Measurements from ENCODE around the gene CCDC68. TPM values are rescaled to one million over a fixed set of nuclear protein-coding genes. Genes with fewer than 3 reads are reported as not detected.
"Not testable (repeated sequence)": the region's sequence is repeated elsewhere in the genome, so short reads cannot be mapped to it uniquely, and the experiment has no call there.

The CCDC68 gene
- total RNA-seq, 2 donors from 2014 or later, result not detected

DNA sequence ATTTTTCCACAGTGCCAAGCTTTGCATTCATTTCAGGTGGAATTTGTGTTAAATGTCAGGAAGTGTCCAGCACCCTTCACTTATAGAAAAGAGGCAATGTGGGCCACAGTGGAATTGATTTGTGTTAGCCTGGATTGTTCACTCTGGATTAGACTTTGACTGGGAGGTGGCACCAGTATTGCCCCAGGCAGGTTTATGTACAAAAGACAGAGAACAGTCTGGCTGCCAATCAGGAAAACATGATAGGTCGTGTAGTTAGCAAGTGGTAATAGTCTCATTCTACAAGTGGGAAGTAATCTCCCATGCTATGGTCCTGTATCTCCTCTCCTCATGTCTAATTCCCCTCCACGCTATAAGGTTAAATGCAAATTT is 85.4 kb downstream of the CCDC68 start:
- Mint-ChIP-seq H3K4me1 (ENCODE audit: low read depth) (no peaks in the 10 kb centered on the region), H3K9me3 (no peaks in the 10 kb centered on the region), H3K4me3 (no peak overlapping the region)

DNA sequence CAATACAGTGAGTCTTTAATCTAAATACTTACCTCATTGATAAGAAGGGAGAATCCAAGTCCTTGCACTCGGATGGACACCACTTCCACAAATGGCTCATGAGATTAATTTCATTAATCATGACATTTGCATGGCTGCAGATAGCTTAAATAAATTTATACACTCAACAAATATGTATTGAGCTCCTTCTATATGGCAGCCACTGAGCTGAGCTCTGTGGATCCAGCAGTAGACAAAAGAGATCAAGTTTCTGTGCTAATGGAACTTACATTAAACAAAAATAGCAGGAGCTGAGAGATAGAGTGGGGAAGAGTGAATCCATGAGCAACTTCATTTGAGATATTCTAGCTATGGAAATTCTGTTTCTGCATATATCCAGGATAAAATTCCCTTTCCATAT is 86.6 kb downstream of the CCDC68 start:
- no peak for DNase-seq
- no peaks in the 10 kb centered on the region for H3K27me3 Mint-ChIP-seq (ENCODE audit: low read depth)

More for the DNA sequence above, 85.4 kb downstream of the CCDC68 start:
- no peaks in the 10 kb centered on the region for H3K27me3 Mint-ChIP-seq (ENCODE audit: low read depth)
- no peak for DNase-seq
- ATAC-seq (replicated peaks in 1 of 2), result no peak
- no peaks in the 10 kb centered on the region for H3K36me3 Mint-ChIP-seq (ENCODE audit: insufficient read depth in 2 of 2)
- no peak overlapping the region for H3K27ac Mint-ChIP-seq

DNA sequence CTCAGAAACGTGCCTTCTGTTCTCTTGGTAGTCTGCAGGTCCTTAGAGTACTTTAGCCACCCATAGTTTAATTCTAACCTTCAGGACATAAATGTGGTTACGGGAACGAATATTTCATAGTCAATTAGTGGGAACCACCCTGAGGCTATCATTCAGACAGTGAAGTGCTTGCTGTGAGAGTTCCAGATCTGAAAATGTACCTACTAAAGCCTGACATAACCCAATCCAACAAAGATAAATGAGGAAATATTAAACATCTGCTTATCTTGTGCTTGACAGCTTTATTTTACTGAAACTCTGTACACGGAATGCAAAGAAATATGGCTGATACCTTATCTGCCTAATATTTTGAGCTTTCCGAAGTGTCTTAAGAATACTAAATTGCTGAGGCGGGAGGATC is 88.0 kb downstream of the CCDC68 start:
- no peak for DNase-seq
- Mint-ChIP-seq H3K27ac (no peak overlapping the region), H3K4me1 (ENCODE audit: low read depth) (no peaks in the 10 kb centered on the region), H3K4me3 (no peak overlapping the region), H3K27me3 (ENCODE audit: low read depth) (no peaks in the 10 kb centered on the region), H3K9me3 (no peaks in the 10 kb centered on the region), H3K36me3 (ENCODE audit: insufficient read depth in 2 of 2) (peaks cover 0 to 1% of the 10 kb centered on the region in 2 donors)
- no peak for ATAC-seq (replicated peaks in 1 of 2)

More for the DNA sequence above, 86.6 kb downstream of the CCDC68 start:
- H3K36me3 Mint-ChIP-seq (ENCODE audit: insufficient read depth in 2 of 2), result peaks cover 0 to 1% of the 10 kb centered on the region in 2 donors
- H3K9me3 Mint-ChIP-seq, result no peaks in the 10 kb centered on the region
- no peaks in the 10 kb centered on the region for H3K4me1 Mint-ChIP-seq (ENCODE audit: low read depth)
- no peak overlapping the region for H3K27ac Mint-ChIP-seq
- H3K4me3 Mint-ChIP-seq, result no peak overlapping the region
- ATAC-seq (replicated peaks in 1 of 2), result no peak

DNA sequence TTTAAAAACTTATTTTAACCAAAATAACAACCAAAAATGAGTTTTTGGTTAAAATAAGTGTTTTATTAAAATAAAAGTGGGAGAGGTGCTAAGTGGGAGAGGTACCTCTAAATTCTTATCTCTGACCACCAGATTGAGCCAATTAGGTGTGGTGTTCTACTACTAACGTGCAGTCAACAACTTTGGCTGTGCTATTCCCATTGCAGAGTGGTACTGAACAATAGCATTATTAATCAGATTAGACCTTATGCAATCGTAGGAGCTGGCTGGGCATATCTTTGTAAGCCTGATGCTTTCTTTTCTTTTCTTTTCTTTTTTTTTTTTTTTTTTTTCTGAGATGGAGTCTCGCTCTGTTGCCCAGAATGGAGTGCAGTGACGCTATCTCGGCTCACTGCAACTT is 92.1 kb downstream of the CCDC68 start:
- no peak overlapping the region for H3K4me3 Mint-ChIP-seq
- no peak for ATAC-seq (replicated peaks in 1 of 2)
- DNase-seq, result no peak
- H3K9me3 Mint-ChIP-seq, result no peaks in the 10 kb centered on the region
- no peaks in the 10 kb centered on the region for H3K27me3 Mint-ChIP-seq (ENCODE audit: low read depth)
- H3K36me3 Mint-ChIP-seq (ENCODE audit: insufficient read depth in 2 of 2), result peaks cover 0 to 1% of the 10 kb centered on the region in 2 donors
- no peak overlapping the region for H3K27ac Mint-ChIP-seq
- H3K4me1 Mint-ChIP-seq (ENCODE audit: low read depth), result no peaks in the 10 kb centered on the region

DNA sequence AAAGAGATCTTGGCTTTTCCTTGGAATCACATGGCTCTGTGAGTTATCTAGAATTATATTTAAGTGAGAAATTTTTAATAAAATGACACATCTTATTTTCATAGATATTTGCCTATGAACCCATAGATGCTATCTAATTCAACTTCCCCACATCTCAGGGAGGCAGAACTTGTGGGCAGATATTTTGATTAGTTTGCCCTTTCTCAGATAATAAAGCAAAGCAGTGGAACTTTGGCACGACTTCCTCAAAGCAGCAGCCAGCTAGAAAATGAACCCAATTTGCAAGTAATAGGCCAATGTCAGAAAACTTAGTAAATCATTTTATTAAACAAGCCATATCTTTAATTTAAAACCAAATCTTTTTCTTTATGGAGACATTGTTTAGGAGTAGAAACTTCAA is 98.3 kb downstream of the CCDC68 start:
- ATAC-seq (replicated peaks in 1 of 2) (no peak), DNase-seq (no peak)
- Mint-ChIP-seq H3K9me3 (no peaks in the 10 kb centered on the region), H3K27ac (no peak overlapping the region), H3K27me3 (ENCODE audit: low read depth) (no peaks in the 10 kb centered on the region), H3K36me3 (ENCODE audit: insufficient read depth in 2 of 2) (no peaks in the 10 kb centered on the region), H3K4me3 (no peak overlapping the region), H3K4me1 (ENCODE audit: low read depth) (no peaks in the 10 kb centered on the region)

DNA sequence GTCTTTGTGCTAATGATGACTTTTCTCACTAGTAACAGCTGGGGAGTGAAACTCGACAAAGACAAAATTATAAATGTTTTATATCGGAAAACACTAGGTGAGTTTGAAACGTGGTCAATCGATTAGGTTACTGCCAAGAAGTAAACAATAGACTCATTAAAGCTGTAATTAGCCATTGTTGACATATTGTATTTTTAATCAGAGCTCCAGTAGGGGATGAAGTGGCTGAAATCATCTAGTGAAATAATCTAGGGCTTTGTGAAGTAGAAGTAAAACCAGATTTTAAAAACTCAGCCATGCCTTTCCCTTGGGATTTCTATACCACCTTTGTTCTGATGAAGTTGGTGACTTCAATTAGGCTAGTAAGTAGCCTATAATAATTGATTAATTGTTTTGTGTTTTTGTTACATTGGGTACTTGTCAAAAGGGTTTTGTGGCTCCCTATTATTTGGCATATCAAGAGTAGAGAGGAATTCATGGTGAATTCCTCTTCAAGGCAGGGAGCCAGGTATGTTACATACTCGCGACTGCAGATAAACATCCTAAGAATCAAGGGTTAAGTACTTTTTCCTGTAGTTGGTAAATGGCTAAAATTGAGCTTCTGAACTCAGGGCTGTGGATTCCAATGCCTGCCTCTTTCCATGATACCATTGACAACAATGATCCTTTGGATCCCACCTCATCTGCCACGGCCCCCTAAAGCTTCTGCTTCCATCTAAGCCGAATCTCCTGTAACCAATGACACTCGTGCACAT is 99.4 kb downstream of the CCDC68 start:
- Mint-ChIP-seq H3K9me3 (no peaks in the 10 kb centered on the region), H3K4me3 (no peak overlapping the region), H3K27ac (no peak overlapping the region), H3K36me3 (ENCODE audit: insufficient read depth in 2 of 2) (no peaks in the 10 kb centered on the region), H3K27me3 (ENCODE audit: low read depth) (no peaks in the 10 kb centered on the region), H3K4me1 (ENCODE audit: low read depth) (no peaks in the 10 kb centered on the region)
- DNase-seq (no peak), ATAC-seq (replicated peaks in 1 of 2) (no peak)

DNA sequence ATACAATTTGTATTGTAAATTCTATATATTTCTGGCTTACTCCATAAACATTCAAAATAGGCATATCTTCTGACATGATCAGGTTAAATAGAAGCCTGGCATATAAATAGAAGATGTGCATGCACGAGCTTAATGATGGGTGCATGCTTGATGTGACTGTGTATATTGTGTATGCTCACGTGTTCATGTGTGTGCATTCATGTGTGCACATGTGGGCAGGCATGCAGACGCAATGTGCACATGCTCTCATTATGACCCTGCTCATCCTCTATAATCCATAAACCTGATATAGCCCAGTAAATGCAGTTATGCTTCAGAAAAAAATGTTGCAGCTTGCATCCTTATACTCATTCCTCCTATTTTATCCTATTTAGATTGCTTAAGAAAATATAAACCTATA is 101.8 kb downstream of the CCDC68 start:
- peaks cover 15% of the 10 kb centered on the region for H3K4me1 Mint-ChIP-seq (ENCODE audit: low read depth)
- H3K27ac Mint-ChIP-seq, result no peak overlapping the region
- DNase-seq, result no peak
- H3K36me3 Mint-ChIP-seq (ENCODE audit: insufficient read depth in 2 of 2), result no peaks in the 10 kb centered on the region
- H3K27me3 Mint-ChIP-seq (ENCODE audit: low read depth), result no peaks in the 10 kb centered on the region
- no peak for ATAC-seq (replicated peaks in 1 of 2)
- no peaks in the 10 kb centered on the region for H3K9me3 Mint-ChIP-seq
- no peak overlapping the region for H3K4me3 Mint-ChIP-seq

DNA sequence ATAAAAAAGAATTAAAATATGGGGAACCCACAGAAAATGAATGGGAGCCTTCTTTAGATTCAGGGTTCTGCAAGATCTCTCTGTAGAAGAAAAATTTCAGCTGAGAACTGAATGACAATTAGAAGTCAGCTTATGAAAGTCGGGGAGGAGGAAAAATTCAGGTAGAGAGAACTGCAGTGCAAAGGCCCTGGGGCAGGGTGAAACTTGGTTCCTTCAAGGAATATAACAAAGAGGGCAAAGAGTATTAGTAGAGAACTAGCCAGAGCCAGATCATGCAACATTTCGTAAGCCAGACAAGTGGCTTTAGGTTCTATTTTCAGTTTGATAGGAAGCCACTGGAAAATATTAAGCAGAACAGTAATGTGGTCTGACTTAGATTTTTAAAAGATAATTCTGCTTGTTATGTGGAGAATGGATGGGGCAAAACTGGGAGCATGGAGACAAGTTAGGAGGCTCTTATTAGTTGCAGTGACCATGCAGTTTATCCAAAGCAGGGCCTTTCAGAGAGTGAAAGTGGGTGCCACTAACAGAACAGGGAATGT is 103.1 kb downstream of the CCDC68 start:
- peak overlapping the region; percentile 34 for H3K27ac Mint-ChIP-seq
- DNase-seq (no peak), ATAC-seq (replicated peaks in 1 of 2) (no peak)
- no peaks in the 10 kb centered on the region for H3K9me3 Mint-ChIP-seq
- H3K4me1 Mint-ChIP-seq (ENCODE audit: low read depth), result peaks cover 20% of the 10 kb centered on the region
- no peaks in the 10 kb centered on the region for H3K27me3 Mint-ChIP-seq (ENCODE audit: low read depth)
- no peak overlapping the region for H3K4me3 Mint-ChIP-seq
- H3K36me3 Mint-ChIP-seq (ENCODE audit: insufficient read depth in 2 of 2), result no peaks in the 10 kb centered on the region

DNA sequence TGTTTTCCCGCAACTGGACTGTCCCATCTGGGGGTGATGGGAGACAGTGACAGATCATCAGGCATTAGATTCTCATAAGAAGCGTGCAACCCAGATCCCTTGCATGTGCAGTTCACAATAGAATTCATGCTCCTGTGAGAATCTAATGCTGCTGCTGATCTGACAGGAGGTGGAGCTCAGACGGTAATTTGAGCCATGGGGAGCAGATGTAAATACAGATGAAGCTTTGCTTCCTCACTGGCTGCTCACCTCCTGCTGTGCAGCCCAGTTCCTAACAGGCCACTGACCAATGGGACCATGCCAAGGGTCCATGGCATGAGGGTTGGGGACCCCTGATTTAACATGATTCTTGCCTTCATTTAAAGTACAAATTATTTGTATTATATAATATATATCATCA is 104.2 kb downstream of the CCDC68 start:
- H3K27ac Mint-ChIP-seq; DNase-seq; H3K4me3 Mint-ChIP-seq; H3K9me3 Mint-ChIP-seq; H3K36me3 Mint-ChIP-seq (ENCODE audit: insufficient read depth in 2 of 2); H3K27me3 Mint-ChIP-seq (ENCODE audit: low read depth); ATAC-seq (replicated peaks in 1 of 2): not testable (repeated sequence)
- peaks cover 20% of the 10 kb centered on the region for H3K4me1 Mint-ChIP-seq (ENCODE audit: low read depth)

DNA sequence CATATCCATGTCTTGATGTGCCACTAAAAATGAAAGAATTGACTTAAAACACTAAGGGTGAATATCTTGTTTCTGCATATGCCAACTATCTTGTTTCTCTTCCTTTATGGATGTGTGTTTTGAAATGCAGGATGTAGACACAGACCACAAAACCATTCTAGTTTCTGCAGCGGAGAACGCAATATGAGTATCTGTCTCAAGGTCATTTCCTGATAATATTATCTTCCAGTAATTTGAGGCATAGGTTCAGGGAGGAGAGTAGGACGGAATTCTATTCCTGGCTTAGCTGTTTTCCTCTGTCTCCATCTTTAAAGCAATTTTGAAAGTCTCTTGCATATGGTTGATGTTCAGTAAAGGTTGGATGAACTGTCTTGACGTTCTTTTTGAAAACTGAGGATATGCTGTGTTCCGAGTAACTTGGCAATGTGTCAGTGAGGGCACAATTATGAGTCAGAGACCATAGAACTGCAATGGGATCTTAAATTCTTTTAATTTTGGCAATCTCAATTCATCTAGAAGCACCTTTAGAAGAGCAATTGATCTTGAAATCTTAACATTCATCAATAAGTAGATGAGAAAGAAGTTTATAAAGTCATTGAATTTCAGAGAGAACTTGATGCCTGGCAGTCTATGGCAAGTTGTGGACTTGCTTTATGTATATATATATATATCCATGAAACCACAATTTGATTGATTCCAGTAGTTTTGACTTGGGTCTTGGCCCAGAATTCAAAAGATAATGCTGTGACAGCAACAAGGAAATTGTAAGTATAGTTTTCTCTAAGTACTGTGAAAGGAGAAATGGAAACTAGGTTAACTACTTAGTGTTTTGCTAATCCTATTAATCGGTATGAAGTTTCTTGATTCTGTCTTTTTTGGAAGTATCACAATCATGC is 106.2 kb downstream of the CCDC68 start:
- H3K27ac Mint-ChIP-seq, result peak overlapping the region; percentile 78
- H3K27me3 Mint-ChIP-seq (ENCODE audit: low read depth), result no peaks in the 10 kb centered on the region
- no peaks in the 10 kb centered on the region for H3K36me3 Mint-ChIP-seq (ENCODE audit: insufficient read depth in 2 of 2)
- DNase-seq, result no peak
- H3K4me3 Mint-ChIP-seq, result peak overlapping the region; percentile 58 to 86
- H3K4me1 Mint-ChIP-seq (ENCODE audit: low read depth), result peaks cover 20% of the 10 kb centered on the region
- ATAC-seq (replicated peaks in 1 of 2), result peak; percentile 60 to 74
- H3K9me3 Mint-ChIP-seq, result no peaks in the 10 kb centered on the region

Other genes with a start within 250 kb of the CCDC68 start
- gene RAB27B, start 131.0 kb downstream of the CCDC68 start, total RNA-seq, result under 1 TPM; 0.14 to 0.19 TPM